Endothelial cell of umbilical vein (primary cell): ENCODE measurements around the gene RBM4. TPM values are rescaled to one million over a fixed set of nuclear protein-coding genes. Genes with fewer than 3 reads are reported as not detected.

Experiments used
- BruUV-seq: library from RNA; stranded (reverse); fragments of 400-500 nt; replicated peaks from 2 replicates; lab custom pipeline; 2021; lab: Mats Ljungman, UMichigan
- CTCF ChIA-PET: fragments of 300-600, 350-600 bp; sonication (Branson Sonifier 250); formaldehyde crosslinking; loops from one replicate; lab custom pipeline; 2021; ENCODE audit warnings: antibody characterized with exemption, inconsistent platforms; lab: Charles Lee
- POLR2A ChIA-PET: fragments of 300-600, 350-600 bp; sonication (Branson Sonifier 250); formaldehyde crosslinking; loops from one replicate; lab custom pipeline; 2021; ENCODE audit warnings: antibody characterized with exemption, inconsistent platforms; lab: Charles Lee
- DNase-seq: peaks from one replicate; pipeline ENCODE4 v3.0.0-alpha.2; 2011; ENCODE audit warnings: low read depth, low spot score
- FAIRE-seq: peaks from 2 replicates; lab custom pipeline; 2011; peaks lifted over from hg19 to GRCh38; lab: Jason Lieb, UNC
- H2AFZ ChIP-seq: 2 replicates; pipeline ENCODE4 v1.6.0; 2012; ENCODE audit warnings: low read depth, low read length, control low read depth, inconsistent platforms
- H3K27ac ChIP-seq: 2 replicates; pipeline ENCODE4 v1.5.1; 2011; ENCODE audit warnings: low read depth, mild to moderate bottlenecking, control low read depth, low read length, moderate library complexity; ENCODE audit not compliant: insufficient read depth
- H3K27me3 ChIP-seq, 2 experiments: 2 replicates each; pipeline versions ENCODE4 v1.6.0 to v1.6.1; 2011; ENCODE audit warnings: low read length in 2 of 2, mixed read lengths in 1 of 2; ENCODE audit not compliant: control insufficient read depth in 2 of 2, insufficient read depth in 2 of 2
- H3K36me3 ChIP-seq, 2 experiments: 2 replicates in 1 of 2; 3 replicates in 1 of 2; pipeline ENCODE4 v1.5.1; 2011; ENCODE audit warnings: low read length in 2 of 2, mild to moderate bottlenecking in 1 of 2, moderate library complexity in 1 of 2; ENCODE audit not compliant: control insufficient read depth in 2 of 2, insufficient read depth in 2 of 2; ENCODE audit errors: extremely low read depth in 1 of 2
- H3K4me1 ChIP-seq: 3 replicates; pipeline ENCODE4 v1.5.1; 2011; ENCODE audit warnings: mild to moderate bottlenecking, low read length; ENCODE audit not compliant: control insufficient read depth, insufficient read depth; ENCODE audit errors: extremely low read depth
- H3K4me2 ChIP-seq: 2 replicates; pipeline ENCODE4 v1.6.1; 2011; ENCODE audit warnings: low read length, control low read depth, mixed read lengths; ENCODE audit not compliant: insufficient read depth
- H3K4me3 ChIP-seq, 3 experiments: fragments of 200-600 bp in 1 of 3; sonication (generic), shearing (Covaris generic) in 1 of 3; replicated peaks in 1 of 3; 2 replicates each; pipeline ENCODE4 v1.5.1; 2011 to 2016; ENCODE audit warnings: control low read depth in 3 of 3, low read length in 3 of 3, mild to moderate bottlenecking in 2 of 3, inconsistent platforms in 1 of 3, low read depth in 1 of 3, moderate library complexity in 1 of 3; ENCODE audit not compliant: insufficient read depth in 1 of 3
- H3K79me2 ChIP-seq: 2 replicates; pipeline ENCODE4 v1.6.0; 2012; ENCODE audit warnings: low read length, inconsistent platforms; ENCODE audit not compliant: control insufficient read depth, insufficient read depth
- H3K9ac ChIP-seq: replicated peaks from 2 replicates; pipeline ENCODE3; 2011; ENCODE audit warnings: low read length, control low read depth; ENCODE audit not compliant: insufficient read depth; ENCODE audit errors: extremely low read depth
- H3K9me1 ChIP-seq: replicated peaks from 3 replicates; pipeline ENCODE4 v1.6.0; 2011; ENCODE audit warnings: mild to moderate bottlenecking, low read length; ENCODE audit not compliant: control insufficient read depth, insufficient read depth; ENCODE audit errors: extremely low read depth
- H3K9me3 ChIP-seq: replicated peaks from 2 replicates; pipeline ENCODE4 v1.5.1; 2012; ENCODE audit warnings: low read length, inconsistent platforms; ENCODE audit not compliant: control insufficient read depth, insufficient read depth
- H4K20me1 ChIP-seq: replicated peaks from 2 replicates; pipeline ENCODE3; 2011; ENCODE audit warnings: mild to moderate bottlenecking, low read length; ENCODE audit not compliant: control insufficient read depth, insufficient read depth; ENCODE audit errors: extremely low read depth
- CTCF ChIP-seq, 2 donors: IDR thresholded peaks; 1 replicate in 1 of 2; 2 replicates in 1 of 2; pipeline ENCODE4 v1.5.1; 2011; ENCODE audit warnings: low read length in 2 of 2, mild to moderate bottlenecking in 2 of 2, moderate library complexity in 2 of 2, control low read depth in 1 of 2, inconsistent platforms in 1 of 2, low read depth in 1 of 2; ENCODE audit not compliant: insufficient read depth in 1 of 2; ENCODE audit errors: extremely low read depth in 1 of 2
- EZH2 ChIP-seq: IDR thresholded peaks from 2 replicates; pipeline ENCODE4 v1.6.1; 2012; ENCODE audit warnings: borderline replicate concordance, low read depth, mild to moderate bottlenecking, moderate library complexity, low read length, inconsistent platforms; ENCODE audit not compliant: severe bottlenecking
- FOS ChIP-seq: IDR thresholded peaks from 2 replicates; pipeline ENCODE4 v1.6.1; 2011; ENCODE audit warnings: mild to moderate bottlenecking, low read length, moderate library complexity, borderline replicate concordance; ENCODE audit not compliant: insufficient read depth
- GATA2 ChIP-seq: IDR thresholded peaks from 2 replicates; pipeline ENCODE4 v1.7.0; 2011; ENCODE audit warnings: low read depth, mild to moderate bottlenecking, moderate library complexity, mixed read lengths, low read length; ENCODE audit not compliant: insufficient read length, insufficient read depth
- JUN ChIP-seq: IDR thresholded peaks from 2 replicates; pipeline ENCODE4 v1.6.1; 2011; ENCODE audit warnings: borderline replicate concordance, low read depth; ENCODE audit not compliant: insufficient read length, insufficient read depth
- MAX ChIP-seq: IDR thresholded peaks from 2 replicates; pipeline ENCODE4 v1.6.1; 2011; ENCODE audit not compliant: insufficient read depth, insufficient read length
- MYC ChIP-seq: IDR thresholded peaks from one replicate; pipeline ENCODE4 v1.6.1; 2011; ENCODE audit warnings: mild to moderate bottlenecking, low read depth, low read length
- POLR2A ChIP-seq: IDR thresholded peaks from 2 replicates; pipeline ENCODE4 v1.6.1; 2012; ENCODE audit warnings: low read depth, mild to moderate bottlenecking, control low read depth, low read length
- POLR2AphosphoS5 ChIP-seq: IDR thresholded peaks from 2 replicates; pipeline ENCODE4 v1.6.1; 2012; ENCODE audit warnings: low read depth, mild to moderate bottlenecking, control low read depth, low read length, moderate library complexity; ENCODE audit not compliant: insufficient read depth
- dilution Hi-C: fragments of 300-500 bp; cut with MboI; formaldehyde crosslinking; loops from one replicate; pipeline ENCODE4 v1.15.0; 2019; ENCODE audit warnings: low sequenced_read_pairs; ENCODE audit not compliant: extremely low pct_ligation_motif_present
- intact Hi-C: fragments of 100-400 bp; cut with micrococcal nuclease; formaldehyde crosslinking; loops from one replicate; pipeline ENCODE4 v1.10.0; 2022
- polyA plus RNA-seq, 4 experiments: library from polyadenylated mRNA; depleted of rRNA in 3 of 4; stranded (reverse) in 3 of 4; unstranded in 1 of 4; fragments of >200 nt; gene quantifications; 2 replicates each; pipeline versions ENCODE4 v1.2.1 to v1.2.3, GENCODE V29; 2011 to 2012; ENCODE audit warnings: missing spikeins in 1 of 4
- total RNA-seq: library from RNA; stranded (reverse); gene quantifications from 2 replicates; pipeline ENCODE4 v1.2.3, GENCODE V29; 2021

The RBM4 gene
- total and polyA plus RNA-seq, 2 donors (not counting 3 experiments of a cell fraction or from before 2014, with no cell fraction given), result 153 to 361 TPM

GRCh38 chr11:66626926-66627325, 11.6 kb upstream of the RBM4 start:
- no peak overlapping the region for H3K4me2 ChIP-seq
- POLR2A ChIA-PET, result no interaction called here
- no peaks in the 10 kb centered on the region for H3K27me3 ChIP-seq
- dilution Hi-C loops, result no loop called here
- no peak overlapping the region for H3K27ac ChIP-seq
- CTCF ChIA-PET, result interaction anchor here (0.7 to 1.3 kb wide), 2 partner anchors 10 to 52 kb away, joined by 3 read pairs; no protein-coding TSS in a partner anchor
- no peaks in the 10 kb centered on the region for H3K9me1 ChIP-seq
- intact Hi-C loops, result no loop called here
- H2AFZ ChIP-seq, result no peak overlapping the region
- no peaks in the 10 kb centered on the region for H3K9me3 ChIP-seq
- FAIRE-seq, result no peak
- peaks cover 100% of the 10 kb centered on the region for H3K79me2 ChIP-seq
- TF ChIP-seq FOS (no peak), POLR2A (no peak), MYC (no peak), JUN (no peak), CTCF (IDR thresholded peaks at IDR 0.05; ENCODE audit: extremely low read depth in 1 of 2, insufficient read depth in 1 of 2, low read depth in 1 of 2, low read length in 2 of 2) (no peak), EZH2 (no peak), GATA2 (no peak), MAX (no peak), POLR2AphosphoS5 (no peak)
- H4K20me1 ChIP-seq, result peaks cover 18% of the 10 kb centered on the region
- TSS peak; percentile 7 for BruUV-seq
- no peak overlapping the region for H3K9ac ChIP-seq
- no peak overlapping the region for H3K4me3 ChIP-seq
- no peaks in the 10 kb centered on the region for H3K4me1 ChIP-seq
- DNase-seq, result no peak
- H3K36me3 ChIP-seq, result peaks cover 50 to 54% of the 10 kb centered on the region in 2 experiments
